Measurements from ENCODE around the gene SLC39A3.

SLC39A3 gene

DNA sequence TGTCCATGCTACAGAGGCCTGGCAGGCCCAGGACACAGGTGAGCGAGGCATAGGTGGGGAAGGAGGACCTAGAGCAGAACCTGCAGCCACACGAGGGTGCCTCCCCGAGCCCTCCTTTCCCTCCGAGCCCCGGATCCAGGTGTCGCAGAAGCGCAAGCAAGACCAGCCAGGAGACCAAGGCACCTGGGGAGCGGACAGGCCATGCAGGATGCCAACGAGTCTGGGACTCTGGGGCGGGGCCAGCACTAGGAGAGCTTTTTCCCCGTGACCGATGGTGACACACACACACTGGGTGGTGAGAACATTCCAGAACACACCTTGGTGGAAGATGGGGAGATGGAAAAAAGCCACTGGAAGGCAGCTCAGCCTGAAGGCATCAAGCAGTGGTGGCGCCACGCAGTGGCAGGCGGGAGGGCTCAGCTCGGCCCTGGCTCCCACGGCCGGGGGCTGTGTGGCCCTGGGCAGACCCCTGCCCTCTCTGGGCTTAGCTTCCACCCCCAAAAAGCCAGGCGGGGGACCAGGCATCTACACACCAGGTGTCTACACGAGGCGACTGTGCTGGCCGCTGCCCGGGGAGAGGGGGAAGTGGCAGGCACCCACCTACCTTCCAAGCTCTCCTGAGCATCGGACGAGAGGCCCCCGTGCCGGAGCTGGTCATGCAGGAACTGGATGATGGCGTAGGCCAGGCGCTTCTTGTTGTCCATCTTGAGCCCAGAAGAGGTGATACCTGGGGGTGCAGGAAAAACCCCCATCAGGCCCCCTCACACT lies 28.7 kb upstream of the SLC39A3 start:
- no peak for DNase-seq (ENCODE audit: low read depth in 2 of 2)

- no peak for DNase-seq (ENCODE audit: low read depth in 2 of 2)
Observed at GRCh38 chr19:2767688-2768087, 27.9 kb upstream of the SLC39A3 start.

DNA sequence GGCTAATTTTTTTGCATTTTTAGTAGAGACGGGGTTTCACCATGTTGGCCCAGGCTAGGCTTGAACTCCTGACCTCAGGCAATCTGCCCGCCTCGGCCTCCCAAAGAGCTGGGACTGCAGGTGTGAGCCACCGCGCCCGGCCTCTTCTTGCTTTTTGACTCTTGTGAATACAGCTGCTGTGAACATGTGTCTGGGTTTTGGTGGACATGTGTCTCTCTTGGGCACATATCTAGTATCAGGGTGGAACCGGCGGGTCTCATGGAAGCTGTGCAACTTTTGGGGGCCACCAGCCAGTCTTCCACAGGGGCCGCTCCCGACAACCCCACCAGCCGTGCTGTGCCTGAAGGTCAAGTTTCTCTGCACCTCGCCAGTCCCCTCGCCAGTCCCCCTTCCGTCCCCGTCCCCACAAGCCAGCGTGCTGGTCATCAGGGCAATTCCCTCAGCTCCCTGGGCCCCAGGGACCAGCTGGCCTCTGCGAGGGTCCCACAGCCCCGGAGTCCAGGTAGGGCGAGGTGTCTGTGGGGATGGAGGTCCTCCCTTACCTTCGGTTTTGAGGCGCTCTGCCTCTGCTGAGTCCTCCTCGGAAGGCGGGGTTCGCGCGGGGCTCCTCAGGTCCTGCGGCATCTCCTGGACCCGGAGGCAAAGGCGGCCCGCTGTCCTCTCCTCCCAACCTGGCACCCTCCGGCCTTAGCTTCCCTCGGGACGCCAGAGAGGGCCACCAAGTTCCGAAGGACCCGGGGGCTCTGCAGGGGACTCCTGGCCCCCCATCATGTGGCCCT lies 27.0 kb upstream of the SLC39A3 start:
- DNase-seq (ENCODE audit: low read depth in 2 of 2): no peak

- DNase-seq (ENCODE audit: low read depth in 2 of 2): no peak
Observed at GRCh38 chr19:2765376-2765775, 25.6 kb upstream of the SLC39A3 start.

DNA sequence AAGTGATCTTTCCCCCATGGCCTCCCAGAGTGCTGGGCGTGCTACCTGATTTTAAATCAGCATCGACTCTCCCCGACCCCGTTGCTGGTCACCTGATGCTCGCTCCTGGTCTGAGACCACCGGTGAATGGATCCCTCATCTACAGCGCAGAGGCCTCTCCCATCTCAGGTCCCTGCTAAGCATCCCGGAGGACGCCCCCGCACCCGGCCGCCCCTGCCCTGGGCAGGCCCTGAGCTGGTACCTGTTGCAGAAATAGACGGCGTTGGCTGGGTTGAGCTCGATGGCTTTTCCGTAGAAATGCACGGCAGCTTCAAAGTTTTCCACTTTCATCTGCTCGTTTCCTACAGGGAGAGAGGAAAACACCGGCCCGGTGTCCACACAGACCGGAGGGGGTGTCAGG lies 25.1 kb upstream of the SLC39A3 start:
- DNase-seq (ENCODE audit: low read depth in 2 of 2): no peak

DNA sequence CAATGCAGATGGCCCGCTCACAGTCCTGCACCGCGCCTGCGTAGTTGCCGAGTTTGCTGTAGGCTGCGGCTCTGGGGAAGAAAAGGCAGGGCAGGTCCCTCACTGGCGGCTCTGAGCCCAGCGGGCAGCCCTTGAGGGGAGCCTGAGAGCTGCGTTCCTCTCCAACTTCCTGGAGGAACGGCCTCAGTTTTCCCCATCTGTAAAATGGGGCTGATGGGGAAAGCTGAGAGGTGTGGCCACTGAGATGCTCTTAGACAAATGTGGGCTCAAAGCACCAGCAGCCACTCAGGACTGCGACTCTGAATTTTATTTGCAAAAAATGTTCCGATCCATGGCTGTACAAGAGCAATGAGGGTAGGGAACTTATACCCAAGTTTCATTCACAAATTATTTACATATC lies 23.9 kb upstream of the SLC39A3 start:
- DNase-seq (ENCODE audit: low read depth in 2 of 2): no peak

DNA sequence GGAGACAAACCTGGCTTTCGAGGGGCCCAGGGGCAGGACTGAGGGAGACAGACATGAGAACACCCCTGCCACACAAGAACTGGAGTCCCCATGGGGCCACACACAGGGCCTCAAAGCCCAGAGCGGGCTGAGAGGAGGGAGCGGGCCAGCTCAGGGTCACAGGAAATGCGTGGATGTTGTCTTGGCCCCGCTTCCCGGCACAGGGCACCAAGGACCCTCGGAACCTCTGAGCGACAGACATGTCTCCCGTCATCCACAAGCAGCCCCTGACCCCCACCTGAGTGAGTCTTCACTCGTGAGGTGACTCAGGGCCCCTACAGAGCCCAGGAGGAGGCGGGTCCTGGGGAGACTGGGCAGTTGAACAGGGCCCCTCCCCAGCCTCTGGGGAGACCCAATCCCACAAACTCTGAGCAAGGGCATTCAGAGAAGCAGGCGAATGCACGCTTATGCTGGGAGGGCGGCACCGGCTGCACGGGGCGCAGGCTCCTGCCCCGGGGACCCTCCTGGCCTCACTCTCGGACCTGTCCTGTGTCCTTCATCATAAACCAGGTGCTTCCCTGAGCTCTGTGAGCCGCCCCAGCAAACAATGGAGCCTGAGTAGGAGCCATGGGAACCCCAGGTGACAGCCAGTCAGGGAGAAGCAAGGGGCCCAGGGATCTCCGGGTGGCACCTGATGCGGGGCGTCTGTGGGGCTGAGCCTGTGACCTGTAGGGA lies 23.1 kb upstream of the SLC39A3 start:
- DNase-seq (ENCODE audit: low read depth in 2 of 2): no peak

DNA sequence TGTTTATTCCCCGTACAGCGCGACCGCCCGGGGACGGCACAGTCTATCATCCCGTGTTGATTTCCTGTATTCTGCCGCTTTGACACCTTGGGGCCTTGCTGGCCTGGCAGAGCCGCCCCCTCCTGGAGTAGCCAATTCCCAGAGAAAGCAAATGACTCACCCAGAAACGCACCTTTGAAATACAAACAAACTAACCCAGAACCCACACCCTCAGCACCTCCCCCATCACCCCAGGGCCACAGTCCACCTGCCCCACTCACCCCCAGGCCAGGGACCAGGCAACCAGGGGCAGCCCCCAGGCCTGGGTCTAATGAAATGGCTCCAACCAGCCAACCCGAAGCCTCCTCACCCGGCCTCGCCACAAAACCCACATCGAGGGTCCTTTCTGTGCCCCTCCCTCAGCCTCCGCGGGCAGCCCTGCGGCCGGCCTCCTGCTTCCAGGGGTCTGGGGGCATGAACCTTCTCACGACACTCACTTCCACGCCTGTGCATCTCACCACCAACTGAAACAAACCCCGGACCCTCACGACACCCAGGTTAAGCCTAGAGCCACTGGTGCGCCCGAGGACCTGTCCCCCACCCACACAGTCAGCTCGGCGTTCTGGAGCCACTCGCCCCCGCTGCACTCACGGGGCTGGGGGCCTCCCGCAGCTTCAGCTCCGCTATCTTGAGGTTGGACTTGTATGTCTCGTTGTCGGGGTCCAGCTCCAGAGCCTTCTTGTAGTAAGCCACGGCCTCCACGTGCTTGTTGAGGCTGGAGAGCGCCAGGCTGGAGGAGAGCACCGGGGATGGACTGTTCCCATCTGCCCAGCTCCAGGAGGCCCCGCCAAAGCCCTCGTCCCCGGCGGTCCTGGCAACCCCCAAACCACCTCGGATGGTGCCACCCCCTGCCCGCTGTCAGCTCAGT lies 22.3 kb upstream of the SLC39A3 start:
- DNase-seq (ENCODE audit: low read depth in 2 of 2): no peak

DNA sequence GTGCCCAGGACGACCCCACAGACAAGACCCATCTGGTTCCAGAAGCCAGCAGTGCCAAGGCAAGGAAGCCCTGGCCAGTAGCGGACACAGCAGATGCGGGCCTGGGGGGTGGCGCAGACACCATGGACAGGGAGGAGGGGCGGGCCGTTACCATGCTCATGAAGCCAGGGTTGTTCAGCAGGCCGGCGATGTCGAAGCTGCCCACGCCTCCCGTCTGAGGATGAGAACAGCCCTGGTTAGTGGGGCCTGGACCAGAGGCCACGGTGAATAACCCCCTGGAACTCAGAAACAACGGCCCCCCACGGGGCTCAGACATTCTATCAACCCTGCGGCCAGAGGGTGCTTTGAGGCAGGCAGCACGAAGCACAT lies 21.5 kb upstream of the SLC39A3 start:
- DNase-seq (ENCODE audit: low read depth in 2 of 2): no peak

DNA sequence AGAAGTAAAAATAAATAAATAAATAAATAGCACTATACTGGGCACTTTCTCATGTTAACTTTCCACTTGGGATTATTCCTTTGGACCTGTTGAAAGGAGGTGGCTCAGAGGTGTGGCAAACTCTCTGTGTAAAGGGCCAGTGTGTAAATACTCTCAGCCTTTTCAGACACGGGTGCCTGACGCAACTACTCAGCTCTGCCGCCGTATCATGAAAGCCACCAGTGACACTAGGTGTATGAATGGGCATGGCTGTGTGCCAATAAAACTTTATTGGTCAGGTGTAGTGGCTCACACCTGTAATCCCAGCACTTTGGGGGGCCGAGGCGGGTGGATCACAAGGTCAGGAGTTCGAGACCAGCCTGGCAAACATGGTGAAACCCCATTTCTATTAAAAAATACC lies 20.1 kb upstream of the SLC39A3 start:
- no peak for DNase-seq (ENCODE audit: low read depth in 2 of 2)

- DNase-seq (ENCODE audit: low read depth in 2 of 2): no peak
Observed at GRCh38 chr19:2759362-2759761, 19.5 kb upstream of the SLC39A3 start.

DNA sequence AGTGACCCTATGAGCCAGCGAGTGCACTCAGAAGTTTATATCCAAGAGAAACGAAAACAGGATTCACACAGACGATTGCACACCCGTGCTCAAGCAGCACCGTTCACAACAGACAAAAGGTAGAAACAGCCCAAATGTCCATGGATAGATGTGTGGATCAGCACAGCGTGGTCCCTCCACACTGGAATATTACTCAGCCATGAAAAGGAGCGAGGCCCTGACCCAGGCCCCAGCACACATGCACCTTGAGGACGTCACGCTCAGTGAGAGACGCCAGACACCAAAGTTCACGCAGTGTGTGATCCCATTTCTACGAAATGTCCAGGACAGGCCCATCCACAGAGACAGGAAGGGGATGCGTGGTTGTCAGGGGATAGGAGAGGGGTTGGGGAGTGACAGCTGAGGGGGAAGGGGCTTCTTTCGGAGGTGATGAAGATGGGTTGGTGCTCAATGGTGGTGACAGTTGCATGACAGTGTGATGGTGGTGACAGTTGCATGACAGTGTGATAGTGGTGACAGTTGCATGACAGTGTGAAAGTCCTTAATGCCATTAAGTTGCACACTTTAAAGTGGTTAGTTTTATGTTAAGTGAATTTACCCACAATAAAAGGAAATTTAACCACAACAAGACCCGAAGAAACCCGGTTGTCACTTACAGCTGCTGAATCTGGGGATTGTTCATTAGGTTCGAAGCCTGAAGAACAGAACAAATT lies 18.9 kb upstream of the SLC39A3 start:
- no peak for DNase-seq (ENCODE audit: low read depth in 2 of 2)

DNA sequence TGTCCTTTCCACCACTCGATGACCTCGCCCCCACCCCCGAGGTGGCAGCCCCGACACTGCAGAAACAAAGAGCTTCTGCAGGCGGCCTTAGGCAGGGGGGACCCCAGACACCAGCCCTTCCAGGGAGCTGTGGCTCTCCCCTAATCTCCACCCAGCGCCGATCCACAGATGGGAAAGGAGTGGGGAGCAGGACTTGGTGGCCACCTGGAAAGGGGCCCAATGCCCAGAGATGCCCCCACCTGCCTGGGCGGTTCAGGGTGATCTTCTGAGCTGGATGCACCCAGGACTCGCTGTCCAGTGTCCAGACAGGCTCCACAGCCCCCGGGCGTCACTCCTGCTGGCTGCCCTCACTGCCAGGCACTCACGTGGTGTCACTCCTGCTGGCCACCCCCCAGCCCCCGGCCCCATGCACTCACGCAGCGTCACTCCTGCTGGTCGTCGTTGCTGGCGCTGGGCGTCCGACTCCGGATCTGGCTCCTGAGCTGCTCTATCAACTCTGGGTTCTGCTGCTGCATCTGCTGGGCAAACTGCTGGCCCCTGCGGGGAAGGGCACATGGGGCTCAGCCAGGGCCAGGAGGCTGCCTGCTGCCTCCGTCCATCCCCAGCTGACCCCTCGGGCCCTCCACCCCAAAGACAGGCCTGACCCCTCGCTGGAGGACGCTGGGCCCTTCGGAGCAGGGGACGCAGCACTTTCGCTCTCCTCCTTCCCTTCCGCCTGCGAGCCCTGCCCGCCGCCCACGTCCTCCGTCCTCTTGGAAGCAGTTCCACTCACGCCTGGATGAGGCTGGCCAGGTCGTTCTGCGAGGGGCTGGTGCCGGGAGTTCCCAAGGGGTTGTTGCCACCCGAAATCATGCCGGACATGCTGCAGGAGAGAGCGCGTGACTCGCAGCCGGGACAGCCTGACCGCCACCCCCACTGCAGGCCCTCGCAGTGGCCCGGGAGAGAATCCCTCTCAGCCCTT lies 17.4 kb upstream of the SLC39A3 start:
- DNase-seq (ENCODE audit: low read depth in 2 of 2): no peak

GRCh38 chr19:2756477-2756876 lies 16.7 kb upstream of the SLC39A3 start:
- no peak for DNase-seq (ENCODE audit: low read depth in 2 of 2)

DNA sequence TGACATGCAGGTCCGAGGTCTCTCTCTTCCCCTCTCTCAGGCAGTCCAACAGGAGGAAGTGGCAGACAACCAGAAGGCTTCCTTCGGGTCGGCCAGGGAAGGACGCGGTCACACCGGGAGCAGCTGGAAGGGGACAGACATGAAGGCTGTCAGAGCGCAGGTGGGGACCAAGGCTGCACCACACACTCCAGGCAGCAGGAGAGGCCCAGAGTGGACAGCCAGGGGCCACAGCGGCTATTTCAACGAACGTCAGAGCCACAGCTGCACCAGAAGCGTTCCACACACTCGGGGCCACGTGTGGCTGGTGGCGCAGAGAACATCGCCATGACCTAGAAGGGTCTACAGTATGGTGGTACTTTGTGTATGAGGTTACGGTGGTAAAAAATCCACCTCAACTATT lies 16.0 kb upstream of the SLC39A3 start:
- no peak for DNase-seq (ENCODE audit: low read depth in 2 of 2)

DNA sequence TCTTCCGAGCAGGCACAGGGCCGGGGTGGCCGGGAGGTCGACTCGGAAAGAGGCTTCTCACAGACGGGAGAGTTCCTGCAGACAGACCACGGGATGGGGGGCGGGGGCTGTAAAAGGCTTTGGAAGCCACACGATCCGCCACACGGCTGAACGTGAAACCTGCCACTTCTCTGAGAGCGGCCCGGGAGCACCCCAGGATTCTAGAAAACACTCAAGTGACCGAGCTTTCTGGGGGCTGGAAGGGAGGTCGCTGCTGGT lies 15.6 kb upstream of the SLC39A3 start:
- DNase-seq (ENCODE audit: low read depth in 2 of 2): no peak

- DNase-seq (ENCODE audit: low read depth in 2 of 2): no peak
Observed at GRCh38 chr19:2754659-2755447, 15.0 kb upstream of the SLC39A3 start.

DNA sequence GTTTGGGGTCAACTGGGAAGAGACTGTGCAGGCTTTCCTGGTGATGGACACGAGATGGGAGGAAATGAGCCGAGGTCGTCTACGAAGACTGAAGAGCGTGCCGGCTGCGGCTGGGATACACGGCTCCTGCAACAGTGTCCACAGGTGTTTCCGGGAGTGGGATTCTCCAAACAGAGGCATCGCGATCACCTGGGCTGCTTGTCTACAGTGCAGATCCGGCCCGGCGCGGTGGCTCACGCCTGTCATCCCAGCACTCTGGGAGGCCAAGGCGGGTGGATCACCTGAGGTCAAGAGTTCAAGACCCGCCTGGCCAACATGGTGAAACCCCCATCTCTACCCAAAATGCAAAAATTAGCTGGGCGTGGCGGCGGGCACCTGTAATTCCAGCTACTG lies 11.6 kb upstream of the SLC39A3 start:
- no peak for DNase-seq (ENCODE audit: low read depth in 2 of 2)

DNA sequence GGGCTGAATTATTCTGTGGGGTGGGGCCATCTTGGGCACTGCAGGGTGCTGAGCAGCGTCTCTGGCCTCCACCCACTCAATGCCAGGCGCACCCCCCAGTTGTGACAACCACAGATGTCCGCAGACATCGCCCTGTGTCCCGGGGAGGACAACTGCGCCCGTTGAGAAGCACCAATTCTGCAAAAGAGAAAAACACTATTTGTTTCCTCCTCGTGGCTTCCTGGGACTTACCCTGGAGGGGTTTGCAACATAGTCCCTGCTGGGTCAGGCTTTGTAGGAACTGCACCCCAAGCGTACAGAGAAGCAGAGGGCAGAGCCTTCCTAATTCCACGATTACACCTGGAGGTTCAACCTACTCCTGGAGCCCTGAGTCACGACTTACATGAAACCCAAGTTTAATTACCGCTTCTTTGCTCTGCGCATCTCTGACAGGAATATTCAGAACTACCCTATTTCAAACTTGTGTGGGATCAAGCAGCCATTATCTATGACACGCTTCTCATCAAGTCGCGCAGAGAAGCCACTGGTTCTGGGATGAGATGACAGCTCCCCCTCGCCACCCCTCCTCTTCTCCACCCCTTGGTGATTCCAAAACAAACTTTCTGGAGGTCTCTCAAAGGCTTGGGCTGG lies 11.1 kb upstream of the SLC39A3 start:
- DNase-seq (ENCODE audit: low read depth in 2 of 2): no peak
